Gastroesophageal sphincter (tissue), 3 donors: Measurements from ENCODE around the gene TOB1.

Experiments
- CTCF ChIP-seq, 4 experiments: fragments of 200-600 bp in 2 of 4; fragments of 450-650 bp in 2 of 4; sonication (generic) in 1 of 4; IDR thresholded peaks; one replicate each; pipeline ENCODE4 v1.5.1; 2017 to 2019; ENCODE audit warnings: antibody characterized with exemption in 4 of 4, mild to moderate bottlenecking in 2 of 4, moderate library complexity in 2 of 4
- POLR2A ChIP-seq, 2 donors: fragments of 450-650 bp; IDR thresholded peaks; one replicate each; pipeline ENCODE4 v1.6.1; 2017; ENCODE audit warnings: antibody characterized with exemption in 2 of 2, mild to moderate bottlenecking in 2 of 2, moderate library complexity in 1 of 2

DNA sequence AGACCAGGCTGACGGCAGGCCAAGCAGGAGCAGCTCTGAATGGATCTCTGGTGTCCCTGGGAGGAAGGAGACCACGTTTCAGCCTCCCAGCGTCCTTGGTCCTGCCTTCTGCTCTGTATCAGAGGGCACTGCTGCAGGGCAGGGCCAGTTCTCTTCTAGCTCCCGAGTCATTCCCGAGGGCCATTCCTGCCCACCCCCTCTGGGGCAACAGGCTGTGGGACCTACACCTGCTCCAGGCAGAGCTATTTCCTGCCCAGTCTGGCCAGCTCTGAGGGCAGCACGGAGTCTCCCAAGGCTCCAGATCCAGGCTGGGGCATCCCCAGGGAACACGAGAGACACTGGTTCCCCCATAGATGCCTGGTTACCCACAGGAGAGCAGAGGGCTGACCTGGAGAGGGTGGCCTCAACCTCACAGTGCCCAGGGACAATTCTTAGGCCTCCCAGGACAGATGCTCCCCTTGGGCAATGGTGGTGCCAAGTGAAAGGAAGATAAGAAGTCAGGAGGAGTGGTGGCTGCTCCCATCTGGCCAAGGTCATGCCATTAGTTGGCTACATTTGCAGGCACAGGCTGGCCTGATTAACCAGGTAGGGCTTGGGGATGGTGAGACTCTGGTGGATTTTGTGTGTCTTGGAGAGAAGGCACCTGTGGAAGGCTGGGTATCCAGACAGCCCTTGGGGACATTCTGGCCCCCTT is 28.7 kb downstream of the TOB1 start:
- TF ChIP-seq POLR2A (IDR thresholded peaks at IDR 0.05) (no peak), CTCF (IDR thresholded peaks at IDR 0.05) (no peak)
